ENCODE results near the gene BCL6B. TPM values are rescaled to one million over a fixed set of nuclear protein-coding genes. Genes with fewer than 3 reads are reported as not detected.

The BCL6B gene
- total RNA-seq, 1 donor from 2014 or later: 13.0 TPM

- Histone ChIP-seq H3K4me1 (ENCODE audit: control insufficient read depth in 3 of 3, insufficient read depth in 3 of 3, low read length in 3 of 3) (peaks cover 26 to 32% (median 31%) of the 10 kb centered on the region in 3 donors), H3K4me3 (ENCODE audit: low read length in 3 of 3) (no peak overlapping the region), H3K9me3 (ENCODE audit: control insufficient read depth in 3 of 3, low read length in 3 of 3) (no peaks in the 10 kb centered on the region), H3K27me3 (ENCODE audit: control insufficient read depth in 3 of 3, insufficient read depth in 3 of 3, low read length in 3 of 3) (peaks cover 14 to 17% (median 16%) of the 10 kb centered on the region in 3 donors), H3K27ac (ENCODE audit: low read depth, low read length) (no peak overlapping the region), H3K36me3 (ENCODE audit: control insufficient read depth in 3 of 3, insufficient read depth in 3 of 3, low read length in 3 of 3) (peaks cover 0 to 2% (median 0%) of the 10 kb centered on the region in 3 donors), H3K9ac (ENCODE audit: low read depth in 1 of 3, low read length in 3 of 3) (no peak overlapping the region)
Observed at GRCh38 chr17:7025245-7025644, 2.4 kb downstream of the BCL6B start.

GRCh38 chr17:7026471-7027115 is 3.7 kb downstream of the BCL6B start:
- Histone ChIP-seq H3K27ac (ENCODE audit: low read depth, low read length) (no peak overlapping the region), H3K27me3 (ENCODE audit: control insufficient read depth in 3 of 3, insufficient read depth in 3 of 3, low read length in 3 of 3) (peaks cover 14 to 17% (median 16%) of the 10 kb centered on the region in 3 donors), H3K36me3 (ENCODE audit: control insufficient read depth in 3 of 3, insufficient read depth in 3 of 3, low read length in 3 of 3) (peaks cover 0 to 2% (median 0%) of the 10 kb centered on the region in 3 donors), H3K9ac (ENCODE audit: low read depth in 1 of 3, low read length in 3 of 3) (peak overlapping the region in 1 of 3 donors; percentile 50), H3K4me1 (ENCODE audit: control insufficient read depth in 3 of 3, insufficient read depth in 3 of 3, low read length in 3 of 3) (peaks cover 18 to 21% (median 18%) of the 10 kb centered on the region in 3 donors), H3K9me3 (ENCODE audit: control insufficient read depth in 3 of 3, low read length in 3 of 3) (no peaks in the 10 kb centered on the region), H3K4me3 (ENCODE audit: low read length in 3 of 3) (no peak overlapping the region)

- H3K27ac ChIP-seq (ENCODE audit: low read depth, low read length): no peak overlapping the region
Observed at GRCh38 chr17:7027335-7027734, 4.5 kb downstream of the BCL6B start.

GRCh38 chr17:7029096-7029495 is 6.2 kb downstream of the BCL6B start:
- H3K4me1 ChIP-seq (ENCODE audit: control insufficient read depth in 3 of 3, insufficient read depth in 3 of 3, low read length in 3 of 3): peaks cover 6 to 16% (median 14%) of the 10 kb centered on the region in 3 donors
- H3K36me3 ChIP-seq (ENCODE audit: control insufficient read depth in 3 of 3, insufficient read depth in 3 of 3, low read length in 3 of 3): peaks cover 0 to 2% (median 0%) of the 10 kb centered on the region in 3 donors
- H3K4me3 ChIP-seq (ENCODE audit: low read length in 3 of 3): no peak overlapping the region
- no peak overlapping the region for H3K9ac ChIP-seq (ENCODE audit: low read depth in 1 of 3, low read length in 3 of 3)
- no peaks in the 10 kb centered on the region for H3K9me3 ChIP-seq (ENCODE audit: control insufficient read depth in 3 of 3, low read length in 3 of 3)
- peaks cover 0 to under 1% (median 0%) of the 10 kb centered on the region in 3 donors for H3K27me3 ChIP-seq (ENCODE audit: control insufficient read depth in 3 of 3, insufficient read depth in 3 of 3, low read length in 3 of 3)
- peak overlapping the region; percentile 36 for H3K27ac ChIP-seq (ENCODE audit: low read depth, low read length)

More at GRCh38 chr17:7027335-7027734, 4.5 kb downstream of the BCL6B start:
- no peak overlapping the region for H3K4me3 ChIP-seq (ENCODE audit: low read length in 3 of 3)
- H3K9ac ChIP-seq (ENCODE audit: low read depth in 1 of 3, low read length in 3 of 3): no peak overlapping the region
- peaks cover 10 to 13% (median 12%) of the 10 kb centered on the region in 3 donors for H3K27me3 ChIP-seq (ENCODE audit: control insufficient read depth in 3 of 3, insufficient read depth in 3 of 3, low read length in 3 of 3)
- peaks cover 0 to 2% (median 0%) of the 10 kb centered on the region in 3 donors for H3K36me3 ChIP-seq (ENCODE audit: control insufficient read depth in 3 of 3, insufficient read depth in 3 of 3, low read length in 3 of 3)
- no peaks in the 10 kb centered on the region for H3K9me3 ChIP-seq (ENCODE audit: control insufficient read depth in 3 of 3, low read length in 3 of 3)
- H3K4me1 ChIP-seq (ENCODE audit: control insufficient read depth in 3 of 3, insufficient read depth in 3 of 3, low read length in 3 of 3): peaks cover 15 to 16% (median 16%) of the 10 kb centered on the region in 3 donors

GRCh38 chr17:7029659-7030058 is 6.8 kb downstream of the BCL6B start:
- H3K9me3 ChIP-seq (ENCODE audit: control insufficient read depth in 3 of 3, low read length in 3 of 3): no peaks in the 10 kb centered on the region
- H3K9ac ChIP-seq (ENCODE audit: low read depth in 1 of 3, low read length in 3 of 3): no peak overlapping the region

DNA sequence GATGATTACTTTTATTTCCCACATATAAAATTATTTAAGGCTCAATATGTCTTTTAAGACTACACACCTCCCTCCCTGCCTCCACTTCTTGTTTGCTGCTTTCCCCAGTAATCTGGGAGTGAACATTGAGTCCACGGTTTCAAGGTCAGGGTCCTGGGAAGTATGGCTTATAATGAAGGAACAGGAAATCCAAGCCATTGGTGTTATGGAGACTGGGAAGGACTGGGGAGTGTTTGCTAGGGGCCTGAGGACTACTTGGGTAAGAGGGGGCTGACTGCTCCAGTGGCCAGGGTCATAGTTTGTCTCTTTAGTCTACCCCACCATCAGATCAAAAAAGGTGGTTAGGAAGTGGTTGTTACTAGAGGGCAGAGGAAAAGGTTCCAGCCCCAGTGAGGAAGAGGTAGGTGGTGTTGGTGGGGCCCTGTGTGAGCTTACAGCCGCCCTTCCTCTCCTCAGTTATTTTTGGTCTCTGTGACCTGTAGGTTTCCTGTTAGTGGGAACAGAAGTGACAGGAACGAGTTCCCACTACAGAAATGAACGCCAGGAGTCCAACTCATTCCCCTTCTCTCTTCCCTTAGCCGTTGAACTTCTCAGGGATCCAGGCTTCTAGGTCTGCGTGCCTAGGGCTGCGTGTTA is 12.2 kb downstream of the BCL6B start:
- Histone ChIP-seq H3K36me3 (ENCODE audit: control insufficient read depth in 3 of 3, insufficient read depth in 3 of 3, low read length in 3 of 3) (no peaks in the 10 kb centered on the region), H3K9me3 (ENCODE audit: control insufficient read depth in 3 of 3, low read length in 3 of 3) (no peaks in the 10 kb centered on the region), H3K4me3 (ENCODE audit: low read length in 3 of 3) (peak overlapping the region; percentile 66 to 77 (median 74)), H3K4me1 (ENCODE audit: control insufficient read depth in 3 of 3, insufficient read depth in 3 of 3, low read length in 3 of 3) (peaks cover 13 to 19% (median 13%) of the 10 kb centered on the region in 3 donors), H3K27ac (ENCODE audit: low read depth, low read length) (peak overlapping the region; percentile 79), H3K9ac (ENCODE audit: low read depth in 1 of 3, low read length in 3 of 3) (peak overlapping the region; percentile 57 to 76 (median 62)), H3K27me3 (ENCODE audit: control insufficient read depth in 3 of 3, insufficient read depth in 3 of 3, low read length in 3 of 3) (peaks cover 0 to 23% (median 15%) of the 10 kb centered on the region in 3 donors)

More at GRCh38 chr17:7029659-7030058, 6.8 kb downstream of the BCL6B start:
- H3K27me3 ChIP-seq (ENCODE audit: control insufficient read depth in 3 of 3, insufficient read depth in 3 of 3, low read length in 3 of 3): peaks cover 0 to 4% (median 0%) of the 10 kb centered on the region in 3 donors
- H3K4me1 ChIP-seq (ENCODE audit: control insufficient read depth in 3 of 3, insufficient read depth in 3 of 3, low read length in 3 of 3): peaks cover 6 to 16% (median 12%) of the 10 kb centered on the region in 3 donors
- H3K36me3 ChIP-seq (ENCODE audit: control insufficient read depth in 3 of 3, insufficient read depth in 3 of 3, low read length in 3 of 3): peaks cover 0 to 2% (median 0%) of the 10 kb centered on the region in 3 donors
- no peak overlapping the region for H3K4me3 ChIP-seq (ENCODE audit: low read length in 3 of 3)
- H3K27ac ChIP-seq (ENCODE audit: low read depth, low read length): peak overlapping the region; percentile 36

- Histone ChIP-seq H3K4me1 (ENCODE audit: control insufficient read depth in 3 of 3, insufficient read depth in 3 of 3, low read length in 3 of 3) (peaks cover 13 to 19% (median 13%) of the 10 kb centered on the region in 3 donors), H3K4me3 (ENCODE audit: low read length in 3 of 3) (peak within 1 kb of the TSS; percentile 66 to 77 (median 74)), H3K36me3 (ENCODE audit: control insufficient read depth in 3 of 3, insufficient read depth in 3 of 3, low read length in 3 of 3) (no peaks in the 10 kb centered on the region), H3K27ac (ENCODE audit: low read depth, low read length) (peak within 1 kb of the TSS; percentile 79), H3K9ac (ENCODE audit: low read depth in 1 of 3, low read length in 3 of 3) (peak within 1 kb of the TSS; percentile 57 to 76 (median 62)), H3K27me3 (ENCODE audit: control insufficient read depth in 3 of 3, insufficient read depth in 3 of 3, low read length in 3 of 3) (peaks cover 0 to 23% (median 15%) of the 10 kb centered on the region in 3 donors), H3K9me3 (ENCODE audit: control insufficient read depth in 3 of 3, low read length in 3 of 3) (no peaks in the 10 kb centered on the region)
Observed at GRCh38 chr17:7035591-7036368, 12.9 kb downstream of the BCL6B start, which contains the start of gene SLC16A13. SLC16A13 (plus strand) TSS chr17:7036015; CDS start chr17:7036383, 368 bp downstream.

GRCh38 chr17:7038025-7038862 is 15.4 kb downstream of the BCL6B start:
- Histone ChIP-seq H3K27ac (ENCODE audit: low read depth, low read length) (no peak overlapping the region), H3K27me3 (ENCODE audit: control insufficient read depth in 3 of 3, insufficient read depth in 3 of 3, low read length in 3 of 3) (peaks cover 17 to 35% (median 22%) of the 10 kb centered on the region in 3 donors), H3K36me3 (ENCODE audit: control insufficient read depth in 3 of 3, insufficient read depth in 3 of 3, low read length in 3 of 3) (no peaks in the 10 kb centered on the region)

GRCh38 chr17:7039832-7040231 is 17.0 kb downstream of the BCL6B start:
- Histone ChIP-seq H3K27me3 (ENCODE audit: control insufficient read depth in 3 of 3, insufficient read depth in 3 of 3, low read length in 3 of 3) (peaks cover 28 to 40% (median 32%) of the 10 kb centered on the region in 3 donors), H3K4me1 (ENCODE audit: control insufficient read depth in 3 of 3, insufficient read depth in 3 of 3, low read length in 3 of 3) (peaks cover 16 to 33% (median 25%) of the 10 kb centered on the region in 3 donors), H3K9me3 (ENCODE audit: control insufficient read depth in 3 of 3, low read length in 3 of 3) (no peaks in the 10 kb centered on the region), H3K27ac (ENCODE audit: low read depth, low read length) (no peak overlapping the region), H3K9ac (ENCODE audit: low read depth in 1 of 3, low read length in 3 of 3) (no peak overlapping the region), H3K4me3 (ENCODE audit: low read length in 3 of 3) (no peak overlapping the region), H3K36me3 (ENCODE audit: control insufficient read depth in 3 of 3, insufficient read depth in 3 of 3, low read length in 3 of 3) (no peaks in the 10 kb centered on the region)

More at GRCh38 chr17:7038025-7038862, 15.4 kb downstream of the BCL6B start:
- peaks cover 13 to 25% (median 18%) of the 10 kb centered on the region in 3 donors for H3K4me1 ChIP-seq (ENCODE audit: control insufficient read depth in 3 of 3, insufficient read depth in 3 of 3, low read length in 3 of 3)
- H3K9ac ChIP-seq (ENCODE audit: low read depth in 1 of 3, low read length in 3 of 3): no peak overlapping the region
- no peaks in the 10 kb centered on the region for H3K9me3 ChIP-seq (ENCODE audit: control insufficient read depth in 3 of 3, low read length in 3 of 3)
- H3K4me3 ChIP-seq (ENCODE audit: low read length in 3 of 3): no peak overlapping the region
